MG63 (cell line): Measurements from ENCODE around the gene FNDC5. TPM values are rescaled to one million over a fixed set of nuclear protein-coding genes. Genes with fewer than 3 reads are reported as not detected.
"Not testable (repeated sequence)": the region's sequence is repeated elsewhere in the genome, so short reads cannot be mapped to it uniquely, and the experiment has no call there.

Experiments used
- DNase-seq: peaks from one replicate; pipeline ENCODE4 v3.0.0-alpha.2; 2020
- H3K27me3 ChIP-seq: fragments of 250-450 bp; sonication (Bioruptor Pico); 2 replicates; pipeline ENCODE4 v1.5.1; 2020; ENCODE audit warnings: mild to moderate bottlenecking, moderate library complexity
- H3K36me3 ChIP-seq: fragments of 250-450 bp; sonication (Bioruptor Pico); 2 replicates; pipeline ENCODE4 v1.5.1; 2020; ENCODE audit warnings: mild to moderate bottlenecking, moderate library complexity
- H3K4me3 ChIP-seq: fragments of 250-450 bp; sonication (Bioruptor Pico); 2 replicates; pipeline ENCODE4 v1.5.1; 2020; ENCODE audit warnings: mild to moderate bottlenecking, moderate library complexity
- H3K9me3 ChIP-seq: fragments of 250-450 bp; sonication (Bioruptor Pico); 2 replicates; pipeline ENCODE4 v1.5.1; 2020; ENCODE audit warnings: mild to moderate bottlenecking, moderate library complexity
- total RNA-seq: library from RNA; depleted of rRNA; stranded (reverse); fragments of >200 nt; shearing (Covaris generic); gene quantifications from 2 replicates; pipeline ENCODE4 v1.2.3, GENCODE V29; 2014; ENCODE audit warnings: low replicate concordance; rRNA removed

FNDC5 gene
- 0.23 TPM in 1 of 2 replicates, not detected in the other for total RNA-seq

DNA sequence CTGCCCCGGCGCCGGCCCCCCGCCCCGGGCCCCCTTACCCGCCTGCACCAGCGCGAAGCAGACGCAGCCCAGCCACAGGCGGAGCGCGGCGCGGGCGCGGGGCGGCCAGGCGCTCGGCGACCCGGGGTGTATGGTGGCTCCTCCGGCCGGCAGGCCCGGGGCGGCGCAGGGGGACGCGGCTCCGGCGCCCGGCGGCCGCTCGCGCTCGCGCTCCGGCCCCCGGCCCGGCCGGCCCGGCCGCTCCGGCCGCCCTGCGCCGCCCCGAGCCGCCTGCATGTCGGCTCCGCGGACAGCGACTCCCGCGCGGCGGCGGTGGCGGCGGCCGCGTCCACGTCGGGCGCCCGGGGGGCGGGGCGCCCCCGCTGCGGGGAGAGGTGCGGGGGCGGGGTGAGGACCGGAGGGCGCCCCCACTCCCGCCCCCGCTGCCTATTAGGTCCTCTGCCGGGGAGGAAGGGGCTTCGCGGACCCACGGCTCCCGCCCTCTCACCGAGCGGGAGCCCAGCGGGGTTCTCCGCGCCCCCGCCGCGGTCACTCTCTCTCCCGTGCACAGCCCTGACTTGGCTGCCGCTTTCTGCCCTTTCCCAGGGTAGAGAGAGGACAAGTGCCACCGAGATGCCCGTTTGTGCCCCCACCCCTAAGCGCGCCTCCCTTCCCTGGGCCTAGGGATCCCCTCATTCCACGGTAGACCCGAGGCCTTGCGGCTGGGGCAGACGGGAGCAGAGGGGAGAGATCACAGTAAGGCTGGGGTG is at the start of gene FNDC5:
FNDC5 (minus strand) TSS at position 298 of the 749 bp plus-strand sequence.
- no peak within 1 kb of the TSS for H3K4me3 ChIP-seq
- no peaks in the 10 kb centered on the region for H3K27me3 ChIP-seq
- H3K9me3 ChIP-seq, result no peaks in the 10 kb centered on the region
- H3K36me3 ChIP-seq, result no peaks in the 10 kb centered on the region
- DNase-seq, result peak; percentile 16

DNA sequence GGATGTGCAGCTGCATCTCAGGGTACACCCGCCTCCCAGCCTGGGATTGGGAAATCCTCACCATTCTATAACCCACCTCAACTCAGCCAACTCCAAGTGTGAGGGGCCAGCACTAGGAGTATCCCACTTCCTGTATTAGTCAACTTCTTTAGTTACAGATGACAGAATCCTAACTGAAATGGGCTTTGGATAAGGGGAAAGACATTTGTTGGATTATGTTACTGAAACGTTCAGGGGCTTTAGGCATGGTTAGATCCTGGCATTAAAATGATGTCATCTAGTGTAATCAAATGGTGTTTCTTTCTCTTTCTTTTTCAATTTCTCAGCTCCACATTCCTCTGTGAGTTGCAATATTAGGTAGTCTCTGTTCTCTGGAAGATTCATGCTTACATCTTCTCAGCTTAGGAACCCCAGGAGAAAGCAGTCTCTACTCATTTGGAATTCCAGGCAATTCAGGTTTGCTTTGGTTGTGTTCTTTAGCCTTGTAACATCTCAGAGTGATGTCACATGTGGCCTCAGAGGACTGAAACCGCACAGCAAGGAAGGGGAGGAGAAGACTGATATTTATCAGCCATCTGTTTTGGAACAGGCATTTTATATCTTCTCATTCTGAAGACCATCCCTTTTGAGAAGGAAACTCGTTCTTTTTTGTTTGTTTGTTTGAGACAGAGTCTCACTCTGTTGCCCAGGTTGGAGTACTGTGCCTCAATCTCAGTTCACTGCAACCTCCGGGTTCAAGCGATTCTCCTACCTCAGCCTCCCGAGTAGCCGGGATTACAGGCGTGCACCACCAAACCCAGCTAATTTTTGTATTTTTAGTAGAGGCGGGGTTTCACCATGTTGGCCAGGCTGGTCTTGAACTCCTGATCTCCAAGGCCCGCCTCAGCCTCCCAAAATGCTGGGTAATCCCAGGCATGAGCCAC is 49.4 kb upstream of the FNDC5 start:
- Histone ChIP-seq H3K9me3 (no peaks in the 10 kb centered on the region), H3K36me3 (no peaks in the 10 kb centered on the region), H3K4me3 (no peak overlapping the region), H3K27me3 (no peaks in the 10 kb centered on the region)
- DNase-seq, result peak; percentile 66

DNA sequence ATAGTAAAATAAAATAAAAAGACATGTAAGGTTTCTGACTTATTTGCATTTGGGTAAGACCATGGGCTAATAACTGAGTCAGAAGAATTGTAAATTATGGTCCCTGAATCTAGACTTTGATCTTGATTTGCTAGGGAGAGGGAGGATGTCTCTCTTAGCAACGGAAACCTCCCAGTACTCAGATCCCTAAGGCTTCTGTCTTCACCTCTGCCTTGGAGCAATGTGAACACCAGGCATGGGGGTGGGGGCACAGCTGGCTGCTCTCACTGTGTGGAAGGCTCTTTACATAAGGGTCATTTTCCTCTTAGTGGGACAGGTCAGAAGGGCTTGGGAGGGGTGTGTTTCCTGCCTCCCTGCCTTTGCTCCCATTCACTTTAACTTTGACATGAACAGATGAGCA is 47.5 kb upstream of the FNDC5 start:
- H3K4me3 ChIP-seq, result no peak overlapping the region
- H3K36me3 ChIP-seq, result no peaks in the 10 kb centered on the region
- H3K27me3 ChIP-seq, result no peaks in the 10 kb centered on the region
- H3K9me3 ChIP-seq, result no peaks in the 10 kb centered on the region
- no peak for DNase-seq

DNA sequence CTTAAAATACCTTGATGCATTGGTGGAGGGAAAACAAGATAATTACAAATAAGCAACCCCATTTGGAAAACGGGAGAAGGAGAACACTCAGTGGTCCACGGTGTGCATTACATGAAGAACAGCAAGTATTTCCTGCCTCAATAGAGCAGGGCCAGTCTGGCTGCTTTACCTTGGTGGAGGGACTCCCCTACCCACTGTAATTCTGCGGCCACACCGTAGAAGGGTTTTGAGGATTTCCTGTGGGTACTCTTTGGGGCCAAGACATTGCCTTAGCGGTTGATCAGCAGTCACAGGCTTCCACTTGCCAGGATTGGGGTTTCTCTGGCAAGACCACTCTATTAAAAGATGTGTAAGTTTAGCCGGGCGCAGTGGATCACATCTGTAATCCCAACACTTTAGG is 46.8 kb upstream of the FNDC5 start:
- no peak for DNase-seq
- Histone ChIP-seq H3K9me3 (no peaks in the 10 kb centered on the region), H3K36me3 (no peaks in the 10 kb centered on the region), H3K27me3 (no peaks in the 10 kb centered on the region), H3K4me3 (no peak overlapping the region)

DNA sequence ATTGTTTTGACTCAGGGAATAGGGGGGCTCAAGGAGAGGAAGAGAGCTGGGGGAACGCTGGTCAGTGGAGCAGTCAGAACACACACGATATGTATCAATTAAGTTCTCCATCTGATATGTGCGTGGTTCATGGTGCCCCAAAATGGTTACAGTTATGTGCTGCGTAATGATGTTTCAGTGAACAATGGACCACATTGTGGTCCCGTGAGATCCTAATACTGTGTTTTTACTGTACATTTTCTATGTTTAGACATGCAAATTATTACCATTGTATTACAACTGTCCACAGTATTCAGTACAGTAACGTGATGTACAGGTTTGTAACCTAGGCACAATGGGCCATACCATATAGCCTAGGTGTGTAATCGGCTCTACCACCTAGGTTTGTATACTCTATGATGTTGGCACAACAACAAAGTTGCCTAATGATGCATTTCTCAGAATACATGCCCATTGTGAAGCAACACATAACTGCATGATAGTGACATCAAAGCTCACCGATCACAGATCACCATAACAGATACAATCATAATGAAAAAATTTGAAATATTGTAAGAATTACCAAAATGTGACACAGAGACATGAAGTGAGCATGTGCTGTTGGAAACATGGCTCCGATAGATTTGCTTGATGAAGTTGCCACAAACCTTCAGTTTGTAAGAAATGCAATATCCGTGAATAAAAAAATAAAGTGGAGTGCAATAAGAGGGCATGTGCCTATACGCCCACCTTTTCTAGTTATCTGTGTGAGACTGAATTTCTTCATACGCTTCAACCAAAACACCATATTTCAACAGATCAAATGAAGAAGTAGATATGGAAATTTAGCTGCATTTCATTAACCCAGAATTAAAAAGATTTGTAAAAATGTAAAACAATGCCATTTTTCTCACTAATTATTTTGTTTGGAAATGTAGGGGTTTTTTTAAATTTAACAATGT is 45.3 kb upstream of the FNDC5 start:
- Histone ChIP-seq H3K27me3 (no peaks in the 10 kb centered on the region), H3K4me3 (no peak overlapping the region), H3K9me3 (no peaks in the 10 kb centered on the region), H3K36me3 (no peaks in the 10 kb centered on the region)
- DNase-seq, result no peak

DNA sequence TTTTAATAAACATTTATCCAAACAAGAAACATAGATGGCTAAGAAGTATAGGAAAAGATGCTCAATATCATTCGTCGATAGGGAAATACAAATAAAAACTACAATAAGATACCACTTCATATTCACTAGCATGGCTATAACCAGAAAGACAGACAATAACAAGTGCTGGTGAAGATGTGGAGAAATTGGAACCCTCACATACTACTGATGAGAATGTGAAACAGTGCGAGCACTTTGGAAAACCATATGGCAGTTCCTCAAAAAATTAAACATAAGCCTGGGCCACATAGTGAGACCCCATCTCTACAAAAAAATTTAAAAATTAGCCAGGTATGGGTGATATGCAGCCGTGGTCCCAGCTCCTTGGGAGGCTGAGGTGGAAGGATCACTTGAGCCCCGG is 39.6 kb upstream of the FNDC5 start:
- Histone ChIP-seq H3K9me3 (no peaks in the 10 kb centered on the region), H3K27me3 (no peaks in the 10 kb centered on the region), H3K4me3 (no peak overlapping the region), H3K36me3 (no peaks in the 10 kb centered on the region)
- no peak for DNase-seq

DNA sequence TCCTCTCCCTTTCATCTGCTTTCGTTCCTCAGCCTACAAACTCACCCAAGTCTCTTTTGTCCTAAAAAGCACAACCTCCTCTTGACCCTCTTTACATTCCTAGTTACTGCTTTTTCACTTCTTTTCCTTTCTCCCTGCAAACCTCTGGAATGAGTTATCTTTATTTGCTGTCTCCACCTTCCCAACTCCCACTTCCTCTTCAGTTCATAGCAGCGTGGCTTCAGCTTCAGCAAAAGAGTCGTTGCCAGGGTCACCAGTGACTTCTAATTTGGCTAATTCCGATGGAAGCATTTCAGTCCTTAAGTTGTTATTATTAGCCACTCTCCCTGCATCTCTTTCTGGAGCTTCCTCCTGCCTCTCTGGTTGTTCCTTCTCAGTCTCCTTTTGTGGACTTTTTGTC is 36.7 kb upstream of the FNDC5 start:
- no peak for DNase-seq
- H3K36me3 ChIP-seq, result no peaks in the 10 kb centered on the region

DNA sequence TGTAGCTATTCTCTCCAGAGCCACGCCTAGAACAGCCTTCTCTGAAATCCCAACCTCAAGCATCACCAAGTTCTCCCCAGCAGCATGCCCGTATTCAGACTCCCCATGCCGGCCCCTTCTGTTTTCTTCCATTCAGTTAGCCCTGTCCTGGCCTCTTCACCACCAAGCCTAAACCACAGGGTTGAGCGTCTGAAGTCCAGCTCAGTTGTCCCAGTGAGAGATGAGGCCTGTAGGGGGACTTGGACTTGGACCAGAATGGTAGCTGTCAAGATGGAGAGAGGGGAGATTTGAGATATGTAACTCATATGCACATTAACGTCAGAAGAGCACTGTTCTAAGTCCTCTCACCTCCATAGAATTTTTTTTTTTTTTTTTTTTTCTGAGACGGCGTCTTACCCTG is 35.9 kb upstream of the FNDC5 start:
- DNase-seq, result no peak
- Histone ChIP-seq H3K9me3 (no peaks in the 10 kb centered on the region), H3K4me3 (no peak overlapping the region), H3K36me3 (no peaks in the 10 kb centered on the region), H3K27me3 (no peaks in the 10 kb centered on the region)

More for the DNA sequence above, 36.7 kb upstream of the FNDC5 start:
- H3K9me3 ChIP-seq, result no peaks in the 10 kb centered on the region
- H3K27me3 ChIP-seq, result no peaks in the 10 kb centered on the region
- no peak overlapping the region for H3K4me3 ChIP-seq

DNA sequence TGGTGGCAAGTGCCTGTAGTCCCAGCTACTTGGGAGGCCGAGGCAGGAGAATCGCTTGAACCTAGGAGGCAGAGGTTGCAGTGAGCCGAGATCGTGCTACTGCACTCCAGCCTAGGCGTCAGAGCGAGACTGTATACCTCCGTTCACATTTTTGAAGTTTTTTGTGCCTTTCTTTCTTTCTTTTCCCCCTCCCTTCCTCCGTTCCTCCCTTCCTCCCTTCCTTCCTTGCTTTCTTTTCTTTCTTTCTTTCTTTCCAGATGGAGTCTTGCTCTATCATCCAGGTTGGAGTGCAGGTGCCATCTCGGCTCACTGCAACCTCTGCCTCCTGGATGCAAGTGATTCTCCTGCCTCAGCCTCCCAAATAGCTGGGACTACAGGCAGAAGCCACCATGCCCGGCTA is 34.9 kb upstream of the FNDC5 start:
- H3K27me3 ChIP-seq, H3K36me3 ChIP-seq, DNase-seq, H3K4me3 ChIP-seq, H3K9me3 ChIP-seq: not testable (repeated sequence)

DNA sequence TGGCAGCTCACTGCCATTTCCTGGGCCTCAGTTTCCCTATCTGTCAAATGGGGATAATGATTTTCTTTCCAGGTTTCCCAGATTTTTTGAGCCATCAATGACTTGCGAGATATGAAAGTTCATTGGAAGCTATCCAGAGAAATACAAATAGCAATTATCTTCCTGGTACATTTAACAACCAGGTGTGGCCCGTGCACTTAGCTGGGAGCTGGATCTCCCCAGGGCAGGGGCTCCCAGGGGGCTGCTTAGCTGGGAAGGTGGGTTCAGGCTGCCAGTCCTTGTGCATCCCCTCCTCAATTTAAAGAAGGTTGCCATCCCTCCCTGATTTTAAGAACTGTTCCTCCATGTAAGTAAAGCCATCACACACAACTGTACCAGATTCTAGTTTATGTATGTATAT is 34.1 kb upstream of the FNDC5 start:
- no peaks in the 10 kb centered on the region for H3K9me3 ChIP-seq
- no peak for DNase-seq
- H3K4me3 ChIP-seq, result no peak overlapping the region
- no peaks in the 10 kb centered on the region for H3K27me3 ChIP-seq
- H3K36me3 ChIP-seq, result no peaks in the 10 kb centered on the region

DNA sequence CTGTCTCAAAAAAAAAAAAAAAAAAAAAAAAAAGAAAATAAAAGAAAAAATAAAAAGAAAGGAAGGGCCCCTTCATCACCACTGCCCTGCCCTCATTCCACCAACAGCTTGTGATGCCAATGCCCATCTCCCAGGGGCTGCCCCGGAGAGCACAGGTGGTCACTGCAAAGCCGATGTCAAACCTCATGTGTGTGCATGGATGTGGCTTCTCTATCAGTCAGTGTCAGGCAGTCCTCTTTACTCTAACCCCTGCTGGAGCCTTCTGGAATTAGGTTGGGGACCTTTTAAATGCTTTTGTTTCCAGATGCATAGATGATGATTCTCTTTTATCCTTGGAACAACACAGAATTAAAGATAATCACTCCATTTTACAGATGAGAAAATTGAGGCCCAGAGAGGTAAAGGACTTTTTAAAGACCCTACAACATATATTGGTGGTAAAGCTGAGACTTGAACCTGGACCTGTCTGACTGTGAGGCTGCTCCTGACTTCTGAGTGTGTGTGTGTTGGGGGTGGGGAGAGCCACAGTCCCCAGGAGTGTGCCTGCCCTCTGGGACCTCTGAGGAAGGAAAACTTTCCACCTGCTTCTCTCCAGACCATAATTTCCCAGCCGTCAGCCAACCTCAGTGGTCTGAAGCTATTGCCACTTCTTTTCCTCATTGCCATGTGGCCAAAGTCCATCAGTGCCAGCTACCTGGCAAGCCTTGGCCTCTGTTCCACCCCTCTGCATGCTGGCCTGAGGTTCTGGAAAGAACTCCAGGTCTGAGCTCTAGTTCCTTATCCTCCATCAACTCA is 33.5 kb upstream of the FNDC5 start:
- Histone ChIP-seq H3K36me3 (no peaks in the 10 kb centered on the region), H3K27me3 (no peaks in the 10 kb centered on the region), H3K4me3 (no peak overlapping the region), H3K9me3 (no peaks in the 10 kb centered on the region)
- no peak for DNase-seq

DNA sequence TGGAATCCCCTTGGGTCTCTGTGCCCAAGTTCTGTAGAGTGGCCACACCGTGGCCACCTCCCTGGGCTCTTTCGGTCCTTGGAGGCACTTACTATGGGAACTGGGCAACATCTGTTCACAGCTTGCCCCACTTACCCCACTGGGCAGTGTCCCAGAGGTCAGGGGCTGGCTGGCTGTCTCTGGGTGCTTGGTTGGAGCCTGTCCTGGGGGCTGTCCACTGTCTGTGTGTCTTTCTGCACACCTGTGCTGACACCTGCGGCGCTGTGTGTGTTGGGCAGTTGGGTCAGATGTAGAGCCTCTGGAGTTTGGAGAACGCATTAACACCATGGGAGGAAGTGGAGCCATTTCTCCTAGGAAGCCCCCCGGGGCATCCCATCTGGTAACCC is 31.8 kb upstream of the FNDC5 start:
- Histone ChIP-seq H3K9me3 (no peaks in the 10 kb centered on the region), H3K27me3 (no peaks in the 10 kb centered on the region), H3K36me3 (no peaks in the 10 kb centered on the region), H3K4me3 (no peak overlapping the region)
- no peak for DNase-seq

DNA sequence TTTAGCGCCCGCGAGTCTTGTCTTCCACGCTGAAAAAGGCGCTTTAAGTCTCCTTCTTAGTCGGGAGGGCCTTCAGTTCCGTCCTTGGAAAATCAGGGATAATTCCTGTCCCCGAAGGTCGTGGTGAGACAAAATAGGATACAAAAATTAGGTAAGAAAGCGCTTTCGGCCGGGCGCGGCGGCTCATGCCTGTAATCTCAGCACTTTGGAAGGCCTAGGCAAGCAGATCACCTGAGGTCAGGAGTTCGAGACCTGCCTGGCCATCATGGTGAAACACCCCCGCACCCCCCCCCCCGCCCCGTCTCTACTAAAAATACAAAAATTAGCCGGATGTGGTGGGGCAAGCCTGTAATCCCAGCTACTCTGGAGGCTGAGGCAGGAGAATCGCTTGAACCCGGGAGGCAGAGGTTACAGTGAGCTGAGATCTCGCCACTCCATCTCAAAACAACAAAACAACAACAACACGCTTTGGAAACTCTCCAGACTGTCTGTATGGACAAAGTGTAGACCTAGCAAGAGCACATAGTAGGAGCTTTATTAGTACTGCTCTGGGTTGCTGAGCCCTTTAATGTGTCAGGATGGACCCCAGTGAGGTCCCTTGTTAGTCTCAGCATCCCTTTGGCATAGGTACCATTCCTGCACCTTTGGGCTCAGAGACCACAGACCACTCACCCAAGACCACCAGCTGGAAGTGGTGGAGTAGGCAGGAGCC is 31.3 kb upstream of the FNDC5 start:
- Histone ChIP-seq H3K4me3 (peak overlapping the region; percentile 47), H3K9me3 (no peaks in the 10 kb centered on the region), H3K27me3 (no peaks in the 10 kb centered on the region), H3K36me3 (no peaks in the 10 kb centered on the region)
- DNase-seq, result no peak

DNA sequence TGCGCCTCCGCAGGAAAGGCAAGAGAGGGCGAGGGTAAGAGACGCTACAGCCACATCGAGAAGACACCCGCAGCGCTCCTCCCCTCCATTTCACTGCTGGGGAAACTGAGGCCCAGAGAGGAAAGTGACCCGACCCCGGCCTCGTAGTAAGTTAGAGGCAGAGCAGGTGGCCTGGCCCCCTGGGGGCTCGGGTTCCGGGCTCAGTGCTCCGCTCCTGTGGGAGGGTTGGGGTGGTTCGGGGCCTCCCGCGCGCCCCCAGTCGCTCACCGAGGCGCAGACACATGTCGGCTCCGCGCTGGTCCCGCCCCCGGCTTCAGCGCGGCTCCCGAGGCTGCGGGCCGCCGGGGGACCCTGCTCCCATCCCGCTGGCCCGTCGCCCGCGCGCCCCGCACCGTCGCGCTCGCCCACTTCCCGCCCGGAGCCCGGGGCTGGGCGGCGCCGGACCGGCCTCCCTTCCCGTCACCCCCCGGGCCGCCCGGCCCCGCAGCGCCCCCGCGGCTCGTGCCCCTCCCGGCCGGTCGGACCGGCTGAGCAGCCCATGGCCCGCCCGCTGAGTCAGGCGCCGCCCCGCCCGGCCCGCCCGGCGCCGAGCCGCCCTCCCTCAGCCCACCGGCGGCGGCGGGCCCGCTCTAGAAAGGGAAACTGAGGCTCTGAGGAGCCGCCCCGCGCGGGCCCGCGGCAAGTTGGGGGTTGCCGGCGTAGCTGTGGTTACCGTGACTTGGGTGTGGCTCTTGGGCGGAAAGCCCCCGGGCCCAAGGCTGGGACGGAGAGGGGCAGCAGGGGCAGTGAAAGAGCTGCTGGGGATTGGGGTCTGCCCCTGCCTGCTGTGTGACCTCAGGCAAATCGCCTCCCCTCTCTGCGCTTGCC is 30.5 kb upstream of the FNDC5 start, which contains the start of gene TMEM54:
TMEM54 (minus strand) TSS at position 434 of the 867 bp plus-strand sequence; CDS start at position 283, 151 bp downstream.
- peak within 1 kb of the TSS; percentile 47 for H3K4me3 ChIP-seq
- H3K36me3 ChIP-seq, result no peaks in the 10 kb centered on the region
- no peaks in the 10 kb centered on the region for H3K9me3 ChIP-seq
- H3K27me3 ChIP-seq, result no peaks in the 10 kb centered on the region
- peak; percentile 62 for DNase-seq
